ENCODE results near the gene CLEC4G.
A peak's percentile ranks its signal among the peaks of the same experiment; 100 is the strongest.

Gene CLEC4G

DNA sequence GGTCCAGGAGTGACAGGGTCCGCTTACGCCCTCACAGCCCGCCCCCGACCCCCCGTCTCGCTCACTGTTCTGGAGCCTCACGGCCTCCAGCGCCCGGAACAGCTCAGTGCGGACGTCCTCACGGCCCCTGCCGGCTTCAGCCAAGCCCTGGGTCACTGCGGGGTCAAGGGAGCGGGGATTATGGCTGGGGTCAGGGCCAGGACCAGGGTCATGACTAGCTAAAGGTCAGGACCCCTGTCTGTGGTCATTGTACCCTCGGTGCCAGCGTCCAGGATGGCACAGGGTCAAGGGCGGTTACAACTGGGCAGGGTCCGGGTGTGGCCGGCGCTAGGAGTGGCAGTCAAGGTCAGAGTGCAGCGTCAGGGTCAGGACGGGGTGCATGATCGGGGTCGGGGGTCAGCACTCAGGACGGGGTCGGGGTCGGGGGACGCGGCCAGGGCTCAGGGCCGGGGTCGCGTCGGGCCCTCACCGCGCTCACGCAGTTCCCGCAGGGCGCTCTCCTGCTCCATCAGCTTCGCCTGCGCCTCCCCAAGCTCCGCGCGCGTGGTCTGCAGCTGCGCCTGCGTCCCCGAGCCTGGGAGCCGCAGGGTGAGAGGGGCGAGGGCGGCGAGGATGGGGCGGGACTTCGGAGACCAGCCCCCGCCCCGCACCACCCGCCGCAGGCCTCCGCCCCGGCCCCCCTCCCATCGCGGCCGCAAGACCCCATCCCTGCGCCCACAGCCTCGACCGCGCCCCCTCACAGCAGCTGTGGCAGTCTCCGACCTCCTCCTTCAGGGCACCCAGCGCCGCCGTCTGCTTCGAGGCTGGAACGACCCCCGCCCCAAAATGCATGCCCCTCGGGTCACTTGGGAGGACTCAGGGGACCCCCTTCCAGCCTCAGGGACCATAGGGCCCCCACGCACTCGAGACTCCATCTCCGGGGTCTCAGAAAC, 1.4 kb downstream of the CLEC4G start:
- H3K4me3 ChIP-seq = no peak overlapping the region
- H3K27ac ChIP-seq = no peak overlapping the region

GRCh38 chr19:7729831-7730285, 2.1 kb downstream of the CLEC4G start:
- Histone ChIP-seq H3K4me3 (no peak overlapping the region), H3K27ac (no peak overlapping the region)

GRCh38 chr19:7729211-7729610, 2.7 kb downstream of the CLEC4G start:
- Histone ChIP-seq H3K27ac (no peak overlapping the region), H3K4me3 (no peak overlapping the region)

DNA sequence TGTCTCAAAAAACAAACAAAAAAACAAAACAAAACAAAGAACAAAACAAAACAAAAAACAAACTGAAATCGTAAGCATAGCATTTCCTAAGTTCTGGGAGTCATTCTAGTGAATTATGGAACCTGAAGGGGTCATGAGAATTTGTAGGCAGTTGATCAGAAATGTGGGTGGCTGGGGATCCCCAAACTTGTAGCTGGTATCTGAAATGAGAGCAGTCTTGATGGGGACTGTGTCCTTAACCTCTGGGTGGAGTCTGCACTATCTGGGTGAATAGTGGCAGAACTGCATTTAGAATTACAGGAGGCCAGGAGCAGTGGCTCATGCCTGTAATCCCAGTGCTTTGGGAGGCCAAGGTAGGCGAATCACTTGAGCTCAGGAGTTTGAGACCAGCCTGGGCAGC, 6.1 kb downstream of the CLEC4G start:
- Histone ChIP-seq H3K27ac (no peak overlapping the region), H3K4me3 (no peak overlapping the region)

DNA sequence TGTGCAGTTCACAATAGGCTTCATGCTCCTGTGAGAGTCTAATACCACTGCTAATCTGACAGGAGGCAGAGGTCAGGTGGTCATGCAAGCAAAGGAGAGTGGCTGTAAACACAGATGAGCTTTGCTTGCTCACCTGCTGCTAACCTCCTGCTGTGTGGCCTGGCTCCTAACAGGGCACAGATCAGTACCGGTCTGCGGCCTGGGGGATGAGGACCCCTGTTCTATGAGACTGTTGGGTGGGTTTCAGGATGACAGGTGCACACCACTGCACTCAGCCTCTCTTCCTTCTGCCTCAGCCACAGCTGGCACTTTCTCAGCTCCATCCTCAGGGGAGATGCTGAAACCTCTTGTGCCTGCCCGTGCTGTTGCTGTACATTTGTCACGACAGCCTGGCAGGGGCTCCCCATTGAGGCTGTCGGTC, 9.7 kb downstream of the CLEC4G start:
- no peak overlapping the region for H3K27ac ChIP-seq
- no peak overlapping the region for H3K4me3 ChIP-seq

GRCh38 chr19:7720351-7720750, 11.6 kb downstream of the CLEC4G start:
- Histone ChIP-seq H3K27ac (no peak overlapping the region), H3K4me3 (no peak overlapping the region)

GRCh38 chr19:7718668-7719067, 13.2 kb downstream of the CLEC4G start:
- Histone ChIP-seq H3K4me3 (no peak overlapping the region), H3K27ac (no peak overlapping the region)

- no peak overlapping the region for H3K27ac ChIP-seq
- H3K4me3 ChIP-seq = no peak overlapping the region
Observed at GRCh38 chr19:7716762-7717161, 15.1 kb downstream of the CLEC4G start.

GRCh38 chr19:7715671-7716070, 16.2 kb downstream of the CLEC4G start:
- no peak overlapping the region for H3K27ac ChIP-seq
- H3K4me3 ChIP-seq = no peak overlapping the region

- Histone ChIP-seq H3K4me3 (no peak overlapping the region), H3K27ac (no peak overlapping the region)
Observed at GRCh38 chr19:7710616-7711015, 21.3 kb downstream of the CLEC4G start.

GRCh38 chr19:7709932-7710460, 21.9 kb downstream of the CLEC4G start:
- no peak overlapping the region for H3K27ac ChIP-seq
- no peak overlapping the region for H3K4me3 ChIP-seq

- H3K27ac ChIP-seq = peak overlapping the region in 13 of 21 experiments; percentile 12 to 86 (median 36)
- H3K4me3 ChIP-seq = no peak overlapping the region
Observed at GRCh38 chr19:7706955-7707456, 24.9 kb downstream of the CLEC4G start.

DNA sequence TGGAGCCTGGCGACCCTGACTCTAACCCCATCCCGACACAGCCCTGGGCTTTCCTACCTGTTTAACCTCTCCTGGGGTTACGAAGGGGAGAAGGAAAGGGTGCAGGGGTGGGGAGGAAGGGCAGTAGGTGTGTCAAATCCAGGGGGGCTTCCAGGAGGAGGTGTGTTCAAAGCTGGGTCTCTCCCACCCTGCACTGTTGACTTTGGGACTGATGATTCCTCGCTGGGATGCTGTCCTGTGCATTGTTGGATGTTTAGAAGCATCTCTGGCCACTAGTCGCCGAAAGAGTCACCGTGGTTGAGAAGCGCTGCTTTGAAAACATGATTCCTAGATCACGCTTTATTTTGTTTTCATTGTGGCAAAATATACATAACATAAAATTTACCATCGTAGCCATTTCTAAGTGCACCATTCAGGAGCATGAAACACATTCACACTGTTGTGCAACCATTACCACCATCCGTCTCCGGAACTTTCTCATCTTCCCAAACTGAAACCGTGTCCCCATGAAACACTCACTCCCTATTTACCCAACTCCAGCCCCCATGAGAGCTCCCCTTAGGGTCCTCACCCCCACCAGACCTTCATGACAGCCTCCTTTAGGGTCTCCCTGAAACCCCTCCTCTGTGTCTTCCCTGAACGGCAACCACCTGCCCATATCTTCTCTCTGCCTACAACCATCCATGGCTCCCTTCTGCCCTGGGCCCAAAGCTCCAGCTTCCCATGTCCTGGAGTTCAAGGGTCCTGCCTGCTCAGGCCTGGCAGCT, 25.5 kb downstream of the CLEC4G start:
- H3K4me3 ChIP-seq = no peak overlapping the region
- peak overlapping the region in 17 of 21 experiments; percentile 12 to 86 (median 58) for H3K27ac ChIP-seq

- Histone ChIP-seq H3K27ac (peak overlapping the region in 16 of 21 experiments; percentile 12 to 86 (median 58)), H3K4me3 (no peak overlapping the region)
Observed at GRCh38 chr19:7705387-7706187, 26.3 kb downstream of the CLEC4G start.

DNA sequence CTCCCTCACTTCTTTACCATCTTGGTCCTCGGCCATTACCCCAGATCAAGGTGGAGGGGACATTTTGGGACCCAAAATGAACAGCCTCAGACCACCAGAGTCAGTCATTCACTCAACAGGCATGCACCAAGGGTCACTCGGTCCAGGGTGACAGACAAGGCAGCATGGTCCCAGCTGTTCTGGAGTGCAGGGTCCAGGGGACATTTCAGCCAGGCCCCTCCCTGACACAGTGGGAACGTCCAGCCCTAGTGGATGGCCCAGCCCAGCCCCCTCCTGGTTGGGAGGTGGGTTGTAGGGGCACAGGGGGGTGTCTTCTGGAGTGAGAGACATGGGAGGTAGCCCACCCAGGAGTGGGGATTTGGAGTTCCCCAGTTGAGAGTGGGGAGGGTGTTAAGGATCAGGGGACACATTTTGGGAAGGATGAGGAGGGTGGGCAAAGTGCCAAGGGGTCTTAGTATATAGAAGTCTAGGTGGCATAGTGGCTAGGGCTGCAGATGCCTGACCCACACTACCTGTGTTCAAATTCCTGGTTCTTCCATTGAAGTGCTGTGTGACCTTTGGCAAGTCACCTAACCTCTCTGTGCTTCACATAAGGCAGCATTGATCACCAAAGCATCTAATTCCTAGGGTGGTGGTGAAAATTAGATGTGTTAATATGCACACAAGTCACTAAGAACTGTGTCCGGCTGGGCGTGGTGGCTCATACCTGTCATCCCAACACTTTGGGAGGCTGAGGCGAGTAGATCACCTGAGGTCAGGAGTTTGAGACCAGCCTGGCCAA, 27.4 kb downstream of the CLEC4G start:
- Histone ChIP-seq H3K27ac (peak overlapping the region in 1 of 21 experiments; percentile 9), H3K4me3 (no peak overlapping the region)

GRCh38 chr19:7703332-7703731, 28.6 kb downstream of the CLEC4G start:
- H3K4me3 ChIP-seq = no peak overlapping the region
- H3K27ac ChIP-seq = peak overlapping the region in 2 of 21 experiments; percentile 9 to 31

- peak within 1 kb of the TSS in 2 of 21 experiments; percentile 16 to 62 for H3K27ac ChIP-seq
- H3K4me3 ChIP-seq = no peak within 1 kb of the TSS
Observed at GRCh38 chr19:7701654-7702457, 30.1 kb downstream of the CLEC4G start, which contains the start of gene FCER2. Gene FCER2 (minus strand): TSS chr19:7702131. CDS start chr19:7699760, 2,371 bp downstream.

Data from skin epidermis (tissue), 12 donors.